ENCODE data around the gene TPPP. TPM values are rescaled to one million over a fixed set of nuclear protein-coding genes. Genes with fewer than 3 reads are reported as not detected.

Gene TPPP
- total and polyA plus RNA-seq, 2 of the 13 experiments (the other 11 are each of a cell fraction or from before 2014, with no cell fraction given): 0.07 TPM; not detected in 1

- Histone ChIP-seq H3K4me3 (replicated peaks in 1 of 3; ENCODE audit: insufficient read depth in 1 of 3, low read depth in 2 of 3, low read length in 3 of 3) (no peak overlapping the region), H3K36me3 (replicated peaks in 1 of 2; ENCODE audit: control insufficient read depth in 1 of 2, insufficient read depth in 2 of 2, low read length in 2 of 2) (peaks cover 10 to 47% of the 10 kb centered on the region in 2 experiments), H3K79me2 (ENCODE audit: insufficient read depth, low read length) (no peaks in the 10 kb centered on the region), H3K4me1 (ENCODE audit: insufficient read depth, low read length) (peaks cover 4% of the 10 kb centered on the region; the same call in 1 of the 2 replicates), H3K9me3 (ENCODE audit: low read length) (no peaks in the 10 kb centered on the region), H3K9ac (ENCODE audit: insufficient read depth, low read depth, low read length) (no peak overlapping the region), H4K20me1 (ENCODE audit: insufficient read depth, low read length) (no peaks in the 10 kb centered on the region), H3K27ac (ENCODE audit: extremely low read length, insufficient read depth, low read length) (no peak overlapping the region), H3K27me3 (ENCODE audit: control insufficient read depth in 1 of 2, insufficient read depth in 2 of 2, low read length in 2 of 2) (no peaks in the 10 kb centered on the region; a peak in 1 of 5 replicates), H2AFZ (ENCODE audit: low read length) (no peak overlapping the region), H3K4me2 (ENCODE audit: low read depth, low read length) (no peak overlapping the region)
- FAIRE-seq (no peak), DNase-seq (ENCODE audit: low spot score) (no peak), ATAC-seq (no peak)
- 85% methylated on average over 17 of the region's 24 CpGs for WGBS (ENCODE audit: low lambda C conversion rate)
- POLR2A ChIA-PET: no interaction called here
- intact Hi-C loops (cut with micrococcal nuclease; ENCODE audit: unreplicated experiment) (no loop called here), in situ Hi-C loops (cut with HindIII; ENCODE audit: extremely low pct_ligation_motif_present, low pct_unique_long_range_greater_than_20kb) (no loop called here)
- TF ChIP-seq MAX (IDR thresholded peaks at IDR 0.05): peak; percentile 54
- TF ChIP-seq MNT (IDR thresholded peaks at IDR 0.05): peak; percentile 90
- TF ChIP-seq ZNF788 (CRISPR knock-in tag; IDR thresholded peaks at IDR 0.05; ENCODE audit: borderline replicate concordance): no peak
- CTCF ChIA-PET (ENCODE audit: low intra/inter-chr PET ratio, low total read pairs): no interaction called here
- BruUV-seq (replicated peaks): no TSS peak
Measured at GRCh38 chr5:664343-664993, 28.7 kb downstream of the TPPP start.

GRCh38 chr5:663436-664342 is 29.5 kb downstream of the TPPP start:
- peaks cover 10 to 53% of the 10 kb centered on the region in 2 experiments for H3K36me3 ChIP-seq (replicated peaks in 1 of 2; ENCODE audit: control insufficient read depth in 1 of 2, insufficient read depth in 2 of 2, low read length in 2 of 2)
- FAIRE-seq (no peak), ATAC-seq (peak; percentile 41), DNase-seq (ENCODE audit: low spot score) (no peak)
- no peak overlapping the region for H3K4me2 ChIP-seq (ENCODE audit: low read depth, low read length)
- H3K79me2 ChIP-seq (ENCODE audit: insufficient read depth, low read length): no peaks in the 10 kb centered on the region
- H3K9ac ChIP-seq (ENCODE audit: insufficient read depth, low read depth, low read length): no peak overlapping the region
- intact Hi-C loops (cut with micrococcal nuclease; ENCODE audit: unreplicated experiment) (no loop called here), in situ Hi-C loops (cut with HindIII; ENCODE audit: extremely low pct_ligation_motif_present, low pct_unique_long_range_greater_than_20kb) (no loop called here)
- H3K27me3 ChIP-seq (ENCODE audit: control insufficient read depth in 1 of 2, insufficient read depth in 2 of 2, low read length in 2 of 2): no peaks in the 10 kb centered on the region; a peak in 1 of 5 replicates
- ChIA-PET CTCF (ENCODE audit: low intra/inter-chr PET ratio, low total read pairs) (no interaction called here), POLR2A (no interaction called here)
- H2AFZ ChIP-seq (ENCODE audit: low read length): no peak overlapping the region
- H4K20me1 ChIP-seq (ENCODE audit: insufficient read depth, low read length): no peaks in the 10 kb centered on the region
- H3K27ac ChIP-seq (ENCODE audit: extremely low read length, insufficient read depth, low read length): no peak overlapping the region
- no TSS peak for BruUV-seq (replicated peaks)
- 96% methylated on average over 19 of the region's 38 CpGs for WGBS (ENCODE audit: low lambda C conversion rate)
- H3K9me3 ChIP-seq (ENCODE audit: low read length): no peaks in the 10 kb centered on the region
- no peaks in the 10 kb centered on the region for H3K4me1 ChIP-seq (ENCODE audit: insufficient read depth, low read length)
- no peak overlapping the region for H3K4me3 ChIP-seq (replicated peaks in 1 of 3; ENCODE audit: insufficient read depth in 1 of 3, low read depth in 2 of 3, low read length in 3 of 3)
- no peak for TF ChIP-seq THAP8 (CRISPR knock-in tag; IDR thresholded peaks at IDR 0.05; ENCODE audit: borderline replicate concordance)
- TF ChIP-seq NFKB2 (CRISPR knock-in tag; IDR thresholded peaks at IDR 0.05; ENCODE audit: borderline replicate concordance): no peak
- no peak for TF ChIP-seq ZNF543 (CRISPR knock-in tag; IDR thresholded peaks at IDR 0.05)
- no peak for TF ChIP-seq ZNF704 (CRISPR knock-in tag; IDR thresholded peaks at IDR 0.05; ENCODE audit: borderline replicate concordance)
- no peak for TF ChIP-seq SRF (IDR thresholded peaks at IDR 0.05; ENCODE audit: low read depth, low read length)
- TF ChIP-seq ESRRA (CRISPR knock-in tag; IDR thresholded peaks at IDR 0.05; ENCODE audit: low read depth): no peak
- no peak for TF ChIP-seq ZKSCAN5 (CRISPR knock-in tag; IDR thresholded peaks at IDR 0.05)
- TF ChIP-seq MYNN (CRISPR knock-in tag; IDR thresholded peaks at IDR 0.05; ENCODE audit: low read depth): no peak
- no peak for TF ChIP-seq DNMT1 (CRISPR knock-in tag; IDR thresholded peaks at IDR 0.05)
- TF ChIP-seq PHF8 (CRISPR knock-in tag; IDR thresholded peaks at IDR 0.05): no peak

Data from HepG2 (cell line).